ENCODE measurements around the gene DAB2IP. TPM values are rescaled to one million over a fixed set of nuclear protein-coding genes. Genes with fewer than 3 reads are reported as not detected.

Gene DAB2IP
- polyA plus RNA-seq, 1 donor from 2014 or later: 17.3 TPM

DNA sequence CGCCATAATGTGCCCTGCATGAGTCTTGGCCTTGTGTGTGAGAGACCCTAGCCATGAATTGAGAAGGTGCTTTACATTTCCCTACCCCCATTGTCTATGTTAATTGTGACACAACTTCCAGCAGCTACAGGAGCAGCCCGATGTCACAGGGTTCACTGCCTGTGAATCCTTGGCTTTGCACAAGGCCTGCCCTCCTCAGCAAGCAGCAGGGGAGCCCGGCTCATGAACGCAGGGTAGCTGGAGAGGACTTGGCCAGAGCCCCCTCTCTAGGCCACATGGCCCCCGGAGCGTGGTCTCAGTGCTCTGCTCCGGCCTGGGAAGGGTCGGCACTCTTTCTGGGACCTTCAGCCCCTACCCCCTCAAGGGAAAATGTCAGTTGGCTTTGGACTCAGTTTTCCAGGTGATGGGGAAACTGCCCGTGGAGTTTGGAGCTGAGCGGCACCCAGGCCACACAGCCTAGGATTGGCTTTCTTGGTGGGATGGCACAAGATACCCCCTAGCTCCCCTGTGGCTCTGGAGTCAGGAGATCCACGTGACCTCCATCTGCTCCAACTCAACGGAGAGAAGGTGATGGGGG, 160.8 kb downstream of the DAB2IP start:
- Histone ChIP-seq H3K79me2 (replicated peaks; ENCODE audit: insufficient read depth, low read length) (no peaks in the 10 kb centered on the region), H3K9me3 (ENCODE audit: low read length) (no peaks in the 10 kb centered on the region), H3K4me3 (ENCODE audit: low read length) (no peak overlapping the region), H4K20me1 (ENCODE audit: insufficient read depth) (no peaks in the 10 kb centered on the region), H3K9me2 (ENCODE audit: insufficient read depth, low read length) (no peaks in the 10 kb centered on the region), H3K36me3 (ENCODE audit: insufficient read depth, low read length) (no peaks in the 10 kb centered on the region), H2AFZ (ENCODE audit: low read depth, low read length) (no peak overlapping the region), H3K27ac (ENCODE audit: low read length) (no peak overlapping the region), H3K4me2 (ENCODE audit: low read length) (no peak overlapping the region), H3K27me3 (ENCODE audit: insufficient read depth, low read depth, low read length) (no peaks in the 10 kb centered on the region), H3K9ac (ENCODE audit: low read length) (no peak overlapping the region), H3F3A (ENCODE audit: insufficient read depth, low read length, poor library complexity, severe bottlenecking) (no peaks in the 10 kb centered on the region)
- TF ChIP-seq EP300 (conservative IDR thresholded peaks at IDR 0.05; ENCODE audit: poor library complexity, severe bottlenecking): no peak

- H3K9me2 ChIP-seq (ENCODE audit: insufficient read depth, low read length): no peaks in the 10 kb centered on the region
- H3K79me2 ChIP-seq (replicated peaks; ENCODE audit: insufficient read depth, low read length): no peaks in the 10 kb centered on the region
- no peaks in the 10 kb centered on the region for H3K36me3 ChIP-seq (ENCODE audit: insufficient read depth, low read length)
- no peak overlapping the region for H3K4me2 ChIP-seq (ENCODE audit: low read length)
- no peaks in the 10 kb centered on the region for H4K20me1 ChIP-seq (ENCODE audit: insufficient read depth)
- H3K9ac ChIP-seq (ENCODE audit: low read length): no peak overlapping the region
- no peak overlapping the region for H2AFZ ChIP-seq (ENCODE audit: low read depth, low read length)
- H3F3A ChIP-seq (ENCODE audit: insufficient read depth, low read length, poor library complexity, severe bottlenecking): no peaks in the 10 kb centered on the region
- no peak overlapping the region for H3K4me3 ChIP-seq (ENCODE audit: low read length)
- H3K27ac ChIP-seq (ENCODE audit: low read length): no peak overlapping the region
- H3K9me3 ChIP-seq (ENCODE audit: low read length): no peaks in the 10 kb centered on the region
- H3K27me3 ChIP-seq (ENCODE audit: insufficient read depth, low read depth, low read length): no peaks in the 10 kb centered on the region
- TF ChIP-seq TAF1 (IDR thresholded peaks at IDR 0.05; ENCODE audit: low read depth) (no peak), EP300 (conservative IDR thresholded peaks at IDR 0.05; ENCODE audit: poor library complexity, severe bottlenecking) (no peak), SMC3 (conservative IDR thresholded peaks at IDR 0.05; ENCODE audit: poor library complexity) (no peak), MXI1 (conservative IDR thresholded peaks at IDR 0.05; ENCODE audit: poor library complexity, severe bottlenecking) (no peak), RAD21 (conservative IDR thresholded peaks at IDR 0.05) (no peak), EZH2 (IDR thresholded peaks at IDR 0.05; ENCODE audit: borderline replicate concordance, insufficient read depth, low read length, poor library complexity, severe bottlenecking) (no peak), POLR2AphosphoS5 (IDR thresholded peaks at IDR 0.05) (no peak)
- TF ChIP-seq, protein P1, sequence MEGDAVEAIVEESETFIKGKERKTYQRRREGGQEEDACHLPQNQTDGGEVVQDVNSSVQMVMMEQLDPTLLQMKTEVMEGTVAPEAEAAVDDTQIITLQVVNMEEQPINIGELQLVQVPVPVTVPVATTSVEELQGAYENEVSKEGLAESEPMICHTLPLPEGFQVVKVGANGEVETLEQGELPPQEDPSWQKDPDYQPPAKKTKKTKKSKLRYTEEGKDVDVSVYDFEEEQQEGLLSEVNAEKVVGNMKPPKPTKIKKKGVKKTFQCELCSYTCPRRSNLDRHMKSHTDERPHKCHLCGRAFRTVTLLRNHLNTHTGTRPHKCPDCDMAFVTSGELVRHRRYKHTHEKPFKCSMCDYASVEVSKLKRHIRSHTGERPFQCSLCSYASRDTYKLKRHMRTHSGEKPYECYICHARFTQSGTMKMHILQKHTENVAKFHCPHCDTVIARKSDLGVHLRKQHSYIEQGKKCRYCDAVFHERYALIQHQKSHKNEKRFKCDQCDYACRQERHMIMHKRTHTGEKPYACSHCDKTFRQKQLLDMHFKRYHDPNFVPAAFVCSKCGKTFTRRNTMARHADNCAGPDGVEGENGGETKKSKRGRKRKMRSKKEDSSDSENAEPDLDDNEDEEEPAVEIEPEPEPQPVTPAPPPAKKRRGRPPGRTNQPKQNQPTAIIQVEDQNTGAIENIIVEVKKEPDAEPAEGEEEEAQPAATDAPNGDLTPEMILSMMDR (IDR thresholded peaks at IDR 0.05; ENCODE audit: poor library complexity, severe bottlenecking): no peak
These were observed 162.2 kb downstream of the DAB2IP start for GRCh38 chr9:121813519-121814210.

GRCh38 chr9:121814594-121814993, 163.2 kb downstream of the DAB2IP start:
- Histone ChIP-seq H3K9me2 (ENCODE audit: insufficient read depth, low read length) (no peaks in the 10 kb centered on the region), H3K79me2 (replicated peaks; ENCODE audit: insufficient read depth, low read length) (no peaks in the 10 kb centered on the region), H3K27me3 (ENCODE audit: insufficient read depth, low read depth, low read length) (no peaks in the 10 kb centered on the region), H3K27ac (ENCODE audit: low read length) (no peak overlapping the region), H4K20me1 (ENCODE audit: insufficient read depth) (no peaks in the 10 kb centered on the region), H3K4me3 (ENCODE audit: low read length) (no peak overlapping the region), H3F3A (ENCODE audit: insufficient read depth, low read length, poor library complexity, severe bottlenecking) (no peaks in the 10 kb centered on the region), H3K4me2 (ENCODE audit: low read length) (no peak overlapping the region), H3K9ac (ENCODE audit: low read length) (no peak overlapping the region), H3K36me3 (ENCODE audit: insufficient read depth, low read length) (no peaks in the 10 kb centered on the region), H3K9me3 (ENCODE audit: low read length) (no peaks in the 10 kb centered on the region), H2AFZ (ENCODE audit: low read depth, low read length) (no peak overlapping the region)
- no peak for TF ChIP-seq EP300 (conservative IDR thresholded peaks at IDR 0.05; ENCODE audit: poor library complexity, severe bottlenecking)
- no peak for TF ChIP-seq TAF1 (IDR thresholded peaks at IDR 0.05; ENCODE audit: low read depth)
- no peak for TF ChIP-seq REST (IDR thresholded peaks at IDR 0.05; ENCODE audit: borderline replicate concordance)
- TF ChIP-seq POLR2AphosphoS5 (IDR thresholded peaks at IDR 0.05): no peak
- no peak for TF ChIP-seq MXI1 (conservative IDR thresholded peaks at IDR 0.05; ENCODE audit: poor library complexity, severe bottlenecking)
- TF ChIP-seq EZH2 (IDR thresholded peaks at IDR 0.05; ENCODE audit: borderline replicate concordance, insufficient read depth, low read length, poor library complexity, severe bottlenecking): no peak

Measured in neural cell (in vitro differentiated cells).